Hepatocyte (in vitro differentiated cells): ENCODE data around the gene NEMF. TPM values are rescaled to one million over a fixed set of nuclear protein-coding genes. Genes with fewer than 3 reads are reported as not detected.
A peak's percentile ranks its signal among the peaks of the same experiment; 100 is the strongest.
"Not testable (repeated sequence)": the region's sequence is repeated elsewhere in the genome, so short reads cannot be mapped to it uniquely, and the experiment has no call there.

ENCODE experiments used
- DNase-seq: peaks from one replicate; pipeline ENCODE4 v3.0.0-alpha.2; 2016; ENCODE audit warnings: low spot score
- H2AFZ ChIP-seq: fragments of 200-600 bp; sonication (generic); 2 replicates; pipeline ENCODE4 v1.6.0; 2016; ENCODE audit warnings: antibody characterized with exemption, mild to moderate bottlenecking
- H3K27ac ChIP-seq: fragments of 200-600 bp; sonication (generic); 2 replicates; pipeline ENCODE4 v1.5.1; 2016; ENCODE audit warnings: mild to moderate bottlenecking
- H3K27me3 ChIP-seq: fragments of 200-600 bp; sonication (generic); 2 replicates; pipeline ENCODE4 v1.6.1; 2016
- H3K36me3 ChIP-seq: fragments of 200-600 bp; sonication (generic); replicated peaks from 2 replicates; pipeline ENCODE4 v1.5.1; 2016; ENCODE audit warnings: low read depth; ENCODE audit not compliant: insufficient read depth
- H3K4me1 ChIP-seq: fragments of 200-600 bp; sonication (generic); 2 replicates; pipeline ENCODE4 v1.5.1; 2016; ENCODE audit warnings: mild to moderate bottlenecking, moderate library complexity; ENCODE audit not compliant: insufficient read depth
- H3K4me2 ChIP-seq: fragments of 200-600 bp; sonication (generic); 2 replicates; pipeline ENCODE4 v1.6.0; 2016
- H3K4me3 ChIP-seq: fragments of 200-600 bp; sonication (generic); 2 replicates; pipeline ENCODE4 v1.5.1; 2016; ENCODE audit warnings: mild to moderate bottlenecking
- H3K79me2 ChIP-seq: fragments of 200-600 bp; sonication (generic); 2 replicates; pipeline ENCODE4 v1.6.0; 2017; ENCODE audit warnings: mild to moderate bottlenecking
- H3K9me2 ChIP-seq: fragments of 200-600 bp; sonication (generic); replicated peaks from 2 replicates; pipeline ENCODE4 v1.6.0; 2017; ENCODE audit warnings: mild to moderate bottlenecking; ENCODE audit not compliant: insufficient read depth
- H3K9me3 ChIP-seq: fragments of 200-600 bp; sonication (generic); 2 replicates; pipeline ENCODE4 v1.5.1; 2016; ENCODE audit warnings: low read depth, mild to moderate bottlenecking
- H4K20me1 ChIP-seq: fragments of 200-600 bp; sonication (generic); 2 replicates; pipeline ENCODE4 v1.6.0; 2016; ENCODE audit warnings: mild to moderate bottlenecking; ENCODE audit not compliant: insufficient read depth, poor library complexity, severe bottlenecking
- EZH2 ChIP-seq: fragments of 200-600 bp; sonication (generic); IDR thresholded peaks from 2 replicates; pipeline ENCODE4 v1.6.1; 2016; ENCODE audit warnings: antibody characterized with exemption, mild to moderate bottlenecking, borderline replicate concordance
- EZH2phosphoT487 ChIP-seq: fragments of 200-600 bp; sonication (generic); IDR thresholded peaks from one replicate; pipeline ENCODE4 v1.6.1; 2018; ENCODE audit warnings: antibody characterized with exemption, mild to moderate bottlenecking, low read depth, moderate library complexity; ENCODE audit not compliant: unreplicated experiment, severe bottlenecking
- WGBS: methylation state at CpG from one replicate; pipeline ENCODE4 v1.1.6; 2016; ENCODE audit warnings: low lambda C conversion rate; ENCODE audit errors: missing lambda C conversion rate; 5-methylcytosine and 5-hydroxymethylcytosine counted together
- polyA plus RNA-seq: library from polyadenylated mRNA; unstranded; fragments of >200 nt; fragmentation: Nextera tagmentation; extraction: Ambion mirVana; gene quantifications from 2 replicates; pipeline ENCODE4 v1.2.1, GENCODE V29; 2016
- total RNA-seq: library from RNA; depleted of rRNA; stranded (reverse); fragments of >200 nt; gene quantifications from 2 replicates; pipeline ENCODE4 v1.2.3, GENCODE V29; 2014
- TF ChIP-seq, protein P1 (sequence below): fragments of 200-600 bp; sonication (generic); IDR thresholded peaks from 2 replicates; pipeline ENCODE4 v1.5.1; 2016; ENCODE audit warnings: antibody characterized with exemption, mild to moderate bottlenecking; ENCODE audit not compliant: poor library complexity

The NEMF gene
- total and polyA plus RNA-seq, 2 experiments from 2014 or later = 34.0 to 49.5 TPM

- Histone ChIP-seq H3K27me3 (no peaks in the 10 kb centered on the region), H3K79me2 (peaks cover 60% of the 10 kb centered on the region), H3K9me3 (no peaks in the 10 kb centered on the region), H3K4me2 (peak overlapping the region; percentile 77), H3K9me2 (no peaks in the 10 kb centered on the region), H3K4me3 (peak overlapping the region; percentile 76), H2AFZ (no peak overlapping the region), H3K4me1 (peaks cover 25% of the 10 kb centered on the region), H3K36me3 (peaks cover 5% of the 10 kb centered on the region), H3K27ac (peak overlapping the region; percentile 100), H4K20me1 (peaks cover 35% of the 10 kb centered on the region)
- WGBS = 38% methylated on average over 4 of the region's 4 CpGs
- DNase-seq = no peak
- TF ChIP-seq EZH2 = no peak
- TF ChIP-seq, protein P1, sequence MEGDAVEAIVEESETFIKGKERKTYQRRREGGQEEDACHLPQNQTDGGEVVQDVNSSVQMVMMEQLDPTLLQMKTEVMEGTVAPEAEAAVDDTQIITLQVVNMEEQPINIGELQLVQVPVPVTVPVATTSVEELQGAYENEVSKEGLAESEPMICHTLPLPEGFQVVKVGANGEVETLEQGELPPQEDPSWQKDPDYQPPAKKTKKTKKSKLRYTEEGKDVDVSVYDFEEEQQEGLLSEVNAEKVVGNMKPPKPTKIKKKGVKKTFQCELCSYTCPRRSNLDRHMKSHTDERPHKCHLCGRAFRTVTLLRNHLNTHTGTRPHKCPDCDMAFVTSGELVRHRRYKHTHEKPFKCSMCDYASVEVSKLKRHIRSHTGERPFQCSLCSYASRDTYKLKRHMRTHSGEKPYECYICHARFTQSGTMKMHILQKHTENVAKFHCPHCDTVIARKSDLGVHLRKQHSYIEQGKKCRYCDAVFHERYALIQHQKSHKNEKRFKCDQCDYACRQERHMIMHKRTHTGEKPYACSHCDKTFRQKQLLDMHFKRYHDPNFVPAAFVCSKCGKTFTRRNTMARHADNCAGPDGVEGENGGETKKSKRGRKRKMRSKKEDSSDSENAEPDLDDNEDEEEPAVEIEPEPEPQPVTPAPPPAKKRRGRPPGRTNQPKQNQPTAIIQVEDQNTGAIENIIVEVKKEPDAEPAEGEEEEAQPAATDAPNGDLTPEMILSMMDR = no peak
- no peak for TF ChIP-seq EZH2phosphoT487
These were observed 42.9 kb upstream of the NEMF start for GRCh38 chr14:49895480-49895879.

GRCh38 chr14:49894214-49895107 lies 41.9 kb upstream of the NEMF start:
- Histone ChIP-seq H3K4me1 (peaks cover 25% of the 10 kb centered on the region), H3K4me2 (peak overlapping the region; percentile 77), H3K79me2 (peaks cover 57% of the 10 kb centered on the region), H3K4me3 (peak overlapping the region; percentile 76), H3K27ac (peak overlapping the region; percentile 100), H4K20me1 (peaks cover 35% of the 10 kb centered on the region)
- not testable (repeated sequence) for H3K9me2 ChIP-seq, DNase-seq, H2AFZ ChIP-seq, H3K9me3 ChIP-seq, H3K36me3 ChIP-seq, H3K27me3 ChIP-seq
- WGBS = 9% methylated on average over 8 of the region's 8 CpGs

DNA sequence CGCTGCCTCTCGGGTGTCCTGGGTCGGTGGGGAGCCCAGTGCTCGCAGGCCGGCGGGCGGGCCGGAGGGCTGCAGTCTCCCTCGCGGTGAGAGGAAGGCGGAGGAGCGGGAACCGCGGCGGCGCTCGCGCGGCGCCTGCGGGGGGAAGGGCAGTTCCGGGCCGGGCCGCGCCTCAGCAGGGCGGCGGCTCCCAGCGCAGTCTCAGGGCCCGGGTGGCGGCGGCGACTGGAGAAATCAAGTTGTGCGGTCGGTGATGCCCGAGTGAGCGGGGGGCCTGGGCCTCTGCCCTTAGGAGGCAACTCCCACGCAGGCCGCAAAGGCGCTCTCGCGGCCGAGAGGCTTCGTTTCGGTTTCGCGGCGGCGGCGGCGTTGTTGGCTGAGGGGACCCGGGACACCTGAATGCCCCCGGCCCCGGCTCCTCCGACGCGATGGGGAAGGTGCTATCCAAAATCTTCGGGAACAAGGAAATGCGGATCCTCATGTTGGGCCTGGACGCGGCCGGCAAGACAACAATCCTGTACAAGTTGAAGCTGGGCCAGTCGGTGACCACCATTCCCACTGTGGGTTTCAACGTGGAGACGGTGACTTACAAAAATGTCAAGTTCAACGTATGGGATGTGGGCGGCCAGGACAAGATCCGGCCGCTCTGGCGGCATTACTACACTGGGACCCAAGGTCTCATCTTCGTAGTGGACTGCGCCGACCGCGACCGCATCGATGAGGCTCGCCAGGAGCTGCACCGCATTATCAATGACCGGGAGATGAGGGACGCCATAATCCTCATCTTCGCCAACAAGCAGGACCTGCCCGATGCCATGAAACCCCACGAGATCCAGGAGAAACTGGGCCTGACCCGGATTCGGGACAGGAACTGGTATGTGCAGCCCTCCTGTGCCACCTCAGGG lies 41.0 kb upstream of the NEMF start:
- Histone ChIP-seq H3K27ac (peak overlapping the region; percentile 100), H3K9me3 (no peaks in the 10 kb centered on the region), H3K36me3 (peaks cover 5% of the 10 kb centered on the region), H4K20me1 (peaks cover 35% of the 10 kb centered on the region), H3K9me2 (no peaks in the 10 kb centered on the region), H3K79me2 (peaks cover 56% of the 10 kb centered on the region), H3K4me2 (peak overlapping the region; percentile 77), H2AFZ (peak overlapping the region; percentile 33), H3K4me3 (peak overlapping the region; percentile 76), H3K4me1 (peaks cover 25% of the 10 kb centered on the region), H3K27me3 (no peaks in the 10 kb centered on the region)
- DNase-seq = peak; percentile 78
- TF ChIP-seq EZH2phosphoT487 = no peak
- TF ChIP-seq, protein P1 = no peak
- TF ChIP-seq EZH2 = no peak
- under 1% methylated on average over 58 of the region's 85 CpGs for WGBS
